ENCODE results near the gene KHDC1.
"Not testable (repeated sequence)": the region's sequence is repeated elsewhere in the genome, so short reads cannot be mapped to it uniquely, and the experiment has no call there.

KHDC1 gene

DNA sequence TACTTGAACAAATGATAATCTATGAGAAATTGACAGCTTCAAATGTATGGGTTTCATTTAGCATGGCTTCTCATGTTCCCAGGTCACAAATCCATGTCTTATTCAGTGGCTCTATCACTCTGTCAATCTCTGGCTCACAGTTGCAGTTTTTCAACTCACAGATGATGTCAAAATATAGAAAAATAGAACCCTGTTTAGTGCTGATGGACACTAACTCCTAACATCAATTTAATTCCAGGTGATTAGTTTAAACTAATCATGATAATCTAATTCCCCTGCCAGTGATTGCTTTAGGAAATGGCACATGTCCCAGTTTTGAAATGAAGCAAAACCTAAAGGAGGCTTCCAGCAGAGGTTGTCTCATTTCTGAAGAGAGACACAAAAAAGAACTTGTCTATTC is 13.0 kb downstream of the KHDC1 start:
- DNase-seq (ENCODE audit: low read depth), result no peak

DNA sequence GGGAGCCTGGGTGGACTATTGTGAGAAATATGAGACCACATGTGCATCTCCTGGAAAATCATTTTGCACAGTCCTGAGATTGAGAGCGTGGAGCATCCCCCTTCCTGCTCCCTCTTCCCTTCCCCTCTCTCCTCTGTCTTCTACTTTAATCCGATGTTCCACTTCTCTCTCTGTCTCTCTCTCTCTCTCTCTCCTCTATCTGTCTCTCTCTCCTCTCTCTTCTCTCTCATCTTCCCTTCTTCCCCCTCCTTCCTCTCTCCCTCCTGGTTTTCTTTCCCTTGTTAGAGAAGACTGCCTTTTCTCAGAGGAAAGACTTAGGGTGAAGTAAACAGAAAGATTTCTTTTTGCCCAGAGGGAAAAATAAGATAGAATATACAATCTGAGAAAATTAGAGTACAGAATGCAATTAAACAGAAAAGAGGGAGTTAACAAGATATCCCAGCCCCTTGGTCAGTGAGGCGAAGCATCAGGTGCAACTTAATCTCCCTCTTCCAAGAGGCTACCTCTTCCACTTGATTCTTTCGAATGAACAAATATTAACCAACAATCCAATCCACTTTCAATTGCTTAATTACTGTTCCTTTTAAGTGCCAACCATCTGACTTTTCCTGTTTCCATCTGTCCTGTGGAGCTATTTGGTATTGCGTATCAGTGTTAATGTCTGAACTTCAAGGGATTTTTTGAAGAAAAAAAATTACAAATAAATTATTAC is 14.6 kb downstream of the KHDC1 start:
- no peak for DNase-seq (ENCODE audit: low read depth)

DNA sequence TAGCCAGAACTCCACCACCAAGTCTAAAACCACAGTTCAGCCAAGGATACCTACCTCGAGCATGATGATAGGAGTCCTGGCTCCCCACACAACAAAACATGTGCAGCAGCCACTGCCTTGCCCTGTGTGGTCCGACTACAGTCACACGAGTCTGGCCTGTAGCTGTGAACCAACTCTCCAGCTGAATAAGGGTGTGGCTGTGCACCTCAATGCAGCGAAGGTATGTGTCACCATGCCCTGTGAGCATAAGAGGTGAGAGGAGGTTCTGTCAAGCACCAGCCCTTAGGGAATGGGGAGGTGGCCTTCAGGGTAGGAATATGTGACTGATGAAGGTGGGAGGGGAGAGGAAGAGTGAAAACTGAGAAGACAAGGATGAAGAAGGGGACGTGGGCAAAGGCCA is 21.0 kb downstream of the KHDC1 start:
- DNase-seq (ENCODE audit: low read depth), result no peak

DNA sequence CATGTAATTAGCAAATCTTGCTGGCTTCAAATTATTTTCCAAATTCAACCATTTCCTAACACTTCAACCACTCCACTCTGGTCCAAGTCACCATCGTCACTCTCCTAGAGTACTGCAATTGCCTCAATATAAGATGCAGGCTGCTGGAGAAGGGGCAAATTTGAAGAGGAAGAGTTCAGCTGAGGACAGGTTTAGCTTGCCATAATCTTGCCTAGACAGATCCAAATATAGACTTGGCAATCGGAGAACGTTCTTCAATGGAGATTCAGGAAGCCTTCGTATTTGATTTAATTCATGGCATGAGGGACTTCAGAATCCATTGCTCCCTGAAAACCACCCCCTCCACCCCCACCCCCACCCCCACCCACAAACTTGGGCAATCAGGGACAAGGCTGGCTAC is 22.3 kb downstream of the KHDC1 start:
- no peak for DNase-seq (ENCODE audit: low read depth)

DNA sequence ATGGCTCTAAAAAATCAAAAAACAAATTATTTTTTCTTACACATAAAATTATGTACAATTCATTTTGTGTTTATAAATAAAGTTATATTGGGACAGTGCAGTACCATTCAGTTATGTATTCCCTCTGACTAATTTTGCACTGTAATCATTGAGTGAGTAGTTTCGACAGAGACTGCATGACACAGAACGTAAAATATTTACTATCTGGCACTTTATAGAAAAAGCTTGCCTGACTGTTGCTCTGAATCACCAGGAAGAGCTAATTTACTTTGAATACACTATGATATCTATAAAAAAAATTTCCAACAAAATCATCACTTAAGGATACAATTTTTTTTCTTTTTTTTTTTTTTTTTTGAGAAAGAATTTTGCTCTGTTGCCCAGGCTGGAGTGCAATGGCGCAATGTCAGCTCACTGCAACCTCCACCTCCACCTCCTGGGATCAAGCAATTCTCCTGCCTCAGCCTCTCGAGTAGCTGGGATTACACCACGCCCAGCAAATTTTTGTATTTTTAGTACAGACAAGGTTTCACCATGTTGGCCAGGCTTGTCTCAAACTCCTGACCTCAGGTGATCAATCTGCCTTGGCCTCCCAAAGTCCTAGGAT is 26.7 kb downstream of the KHDC1 start:
- DNase-seq (ENCODE audit: low read depth), result peak; percentile 94

DNA sequence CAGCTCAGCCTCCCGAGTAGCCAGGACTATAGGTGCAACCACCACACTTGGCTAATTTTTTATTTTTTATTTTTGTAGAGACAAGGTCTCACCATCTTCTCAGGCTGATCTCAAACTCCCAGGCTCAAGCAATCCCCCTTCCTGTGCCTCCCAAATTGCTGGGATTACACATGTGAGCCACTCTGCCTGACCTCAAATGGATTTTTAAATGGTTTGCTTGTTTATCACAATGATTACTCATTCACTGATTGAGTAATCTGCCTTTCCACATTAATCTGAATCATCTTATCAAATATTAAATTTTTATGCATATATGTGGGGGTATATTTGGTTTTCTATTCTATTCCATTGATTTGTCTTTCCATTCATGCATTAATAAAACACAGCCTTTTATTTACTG is 28.3 kb downstream of the KHDC1 start:
- DNase-seq (ENCODE audit: low read depth), result peak; percentile 86

DNA sequence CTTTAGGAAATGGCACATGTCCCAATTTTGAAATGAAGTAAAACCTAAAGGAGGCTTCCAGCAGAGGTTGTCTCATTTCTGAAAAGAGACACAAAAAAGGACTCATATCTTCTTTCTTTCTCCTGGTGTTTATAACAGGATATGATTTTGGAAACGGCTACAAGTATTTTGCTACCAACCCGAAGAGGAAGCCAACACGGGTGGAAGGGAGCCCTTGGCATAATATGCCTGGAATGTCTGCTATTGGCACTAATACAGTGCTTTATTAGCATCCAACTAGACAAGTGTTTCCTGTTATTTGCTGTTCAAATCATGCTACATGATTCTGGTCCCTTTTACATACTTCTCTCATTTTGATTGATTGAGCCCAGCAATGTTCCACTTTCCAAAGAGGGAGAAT is 29.0 kb downstream of the KHDC1 start:
- not testable (repeated sequence) for DNase-seq (ENCODE audit: low read depth)

DNA sequence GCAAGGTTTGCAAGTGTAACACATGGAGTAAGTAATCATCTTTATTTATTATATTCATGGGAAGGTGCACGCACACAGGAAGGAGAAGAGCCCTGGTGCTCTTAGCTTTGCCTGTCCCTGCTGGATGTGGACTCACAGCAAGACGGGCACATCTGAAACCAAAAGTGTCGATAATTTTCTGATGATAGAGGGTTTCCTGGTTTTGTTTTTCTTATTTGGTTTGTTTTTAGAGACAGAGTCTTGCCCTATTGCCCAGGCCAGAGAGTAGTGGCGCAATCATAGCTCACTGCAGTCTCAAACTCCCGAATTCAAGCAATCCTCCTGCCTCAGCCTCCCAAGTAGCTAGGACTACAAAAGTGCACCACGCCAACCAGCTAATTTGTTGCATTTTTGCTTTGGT is 29.9 kb downstream of the KHDC1 start:
- no peak for DNase-seq (ENCODE audit: low read depth)

DNA sequence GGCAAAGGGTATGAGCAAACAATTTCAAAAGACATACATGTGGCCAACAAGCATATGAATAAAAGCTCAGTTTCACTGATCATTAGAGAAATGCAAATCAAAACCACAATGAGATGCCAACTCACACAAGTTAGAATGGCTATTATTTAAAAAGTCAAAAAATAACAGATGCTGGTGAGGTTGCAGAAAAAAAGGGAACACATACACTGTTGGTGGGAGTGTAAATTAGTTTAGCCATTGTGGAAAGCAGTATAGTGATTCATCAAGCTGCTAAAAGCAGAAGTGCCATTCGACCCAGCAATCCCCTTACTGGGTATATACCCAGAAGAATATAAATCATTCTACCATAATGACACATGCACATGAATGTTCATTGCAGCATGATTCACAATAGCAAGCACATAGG is 31.0 kb downstream of the KHDC1 start:
- no peak for DNase-seq (ENCODE audit: low read depth)

DNA sequence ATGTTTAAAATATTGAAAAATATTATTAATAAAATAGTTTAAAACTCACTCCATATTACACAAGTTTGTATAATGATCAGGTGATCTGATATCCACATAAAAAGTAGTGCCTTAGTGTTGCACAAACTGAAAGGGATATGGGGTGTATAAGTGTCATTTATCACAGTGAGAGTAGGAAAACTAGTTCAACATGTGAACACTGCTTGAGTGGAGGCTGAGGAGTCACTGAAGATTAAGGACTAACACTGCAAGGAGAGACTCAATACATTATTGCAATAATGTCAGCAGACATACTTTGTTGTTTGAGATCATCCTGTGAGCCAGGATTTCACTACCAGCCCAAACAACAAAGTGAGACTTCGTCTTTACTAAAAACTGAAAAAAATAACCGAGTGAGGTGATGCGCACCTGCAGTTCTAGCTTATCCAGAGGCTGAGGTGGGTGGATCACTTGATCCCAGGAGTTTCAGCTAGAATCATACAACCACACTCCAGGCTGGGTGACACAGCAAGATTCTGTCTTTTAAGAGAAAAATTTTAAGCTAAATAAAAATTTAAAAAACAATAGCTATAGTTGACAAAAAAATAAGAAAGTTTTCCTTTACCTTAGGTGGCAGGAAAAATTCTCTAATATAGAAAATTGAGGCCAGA is 35.3 kb downstream of the KHDC1 start:
- no peak for DNase-seq (ENCODE audit: low read depth)

DNA sequence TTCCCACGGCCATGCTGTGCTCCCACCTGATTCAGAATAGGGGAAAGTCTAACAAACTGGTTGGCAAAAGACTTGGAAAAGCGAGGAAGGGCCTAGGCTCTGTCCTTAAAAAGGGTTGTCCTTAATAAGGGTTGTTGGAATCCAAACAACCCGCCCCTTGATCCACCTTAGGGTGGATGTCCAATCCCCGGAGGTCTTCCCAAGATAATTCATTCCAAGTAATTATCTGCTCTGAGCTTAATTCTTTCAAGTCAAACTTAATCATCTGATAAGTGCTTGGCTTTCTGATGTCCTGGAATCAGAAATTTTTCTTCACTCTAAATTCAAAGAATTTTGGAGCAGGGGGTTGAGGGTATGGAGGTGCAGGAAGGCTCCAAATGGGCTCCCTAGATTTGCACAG is 37.6 kb downstream of the KHDC1 start, which contains the start of gene KHDC1L:
Gene KHDC1L (minus strand): TSS at position 101 of the 400 bp plus-strand sequence. CDS start 88 bp downstream, at position 13.
- DNase-seq (ENCODE audit: low read depth), result no peak

DNA sequence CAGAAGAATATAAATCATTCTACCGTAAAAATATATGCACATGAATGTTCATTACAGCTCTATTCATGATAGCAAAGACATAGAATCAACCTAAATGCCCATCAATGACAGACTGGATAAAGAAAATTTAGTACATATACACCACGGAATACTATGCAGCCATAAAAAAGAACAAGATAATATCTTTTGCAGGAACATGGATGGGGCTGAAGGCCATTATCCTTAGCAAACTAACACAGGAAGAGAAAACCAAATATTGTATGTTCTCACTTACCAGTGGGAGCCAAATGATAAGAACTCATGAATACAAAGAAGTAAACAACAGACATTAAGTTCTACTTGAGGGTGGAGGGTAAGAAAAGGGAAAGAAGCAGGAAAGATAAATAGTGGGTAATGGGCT is 46.1 kb downstream of the KHDC1 start:
- DNase-seq (ENCODE audit: low read depth), result no peak

DNA sequence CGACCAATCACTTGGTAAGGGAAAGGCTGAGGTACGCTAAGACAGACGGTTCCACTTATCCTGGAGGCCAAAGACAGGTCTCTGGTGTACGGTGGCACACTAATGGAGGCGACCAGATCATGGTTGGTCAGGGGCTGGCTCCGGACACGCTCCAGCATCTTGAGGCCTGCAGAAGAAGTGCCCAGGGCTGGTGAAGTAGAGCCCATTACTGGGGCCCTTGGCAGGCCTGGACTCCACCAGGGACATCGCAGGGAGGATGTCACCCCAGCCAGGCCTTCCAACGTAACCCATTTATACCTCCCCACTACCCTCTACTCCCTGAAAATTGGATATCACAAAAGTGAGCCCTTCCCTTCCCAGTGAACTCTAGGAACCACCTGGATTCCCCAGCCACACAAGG is 53.9 kb downstream of the KHDC1 start:
- no peak for DNase-seq (ENCODE audit: low read depth)

DNA sequence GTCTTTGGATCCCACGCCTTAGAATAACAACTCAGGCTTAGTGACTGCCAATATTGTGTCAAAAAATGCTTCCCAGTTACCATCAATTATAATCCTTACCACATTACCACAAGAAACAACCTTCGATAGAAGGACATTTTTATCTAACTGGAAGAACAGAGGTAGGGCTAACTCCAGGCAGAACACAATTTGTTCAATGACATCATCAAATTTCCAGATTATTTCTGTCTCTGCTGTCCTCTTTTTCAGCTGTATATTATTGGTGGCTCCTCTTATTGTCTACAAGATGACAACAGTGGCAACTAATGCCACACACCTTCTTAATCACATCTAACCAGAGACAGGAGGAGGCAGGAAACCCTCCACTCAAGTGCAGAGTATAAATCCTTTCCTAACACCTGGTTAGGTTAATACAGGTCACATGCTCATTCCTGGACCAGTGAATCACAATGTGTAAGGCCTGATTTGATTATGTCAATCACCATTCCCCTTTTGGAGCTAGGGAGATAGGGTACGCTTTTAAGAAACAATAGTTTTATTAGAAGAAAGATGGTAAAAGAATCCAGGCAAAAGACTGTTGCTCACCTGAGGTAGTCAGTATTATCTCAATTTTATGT is 55.7 kb downstream of the KHDC1 start:
- no peak for DNase-seq (ENCODE audit: low read depth)

DNA sequence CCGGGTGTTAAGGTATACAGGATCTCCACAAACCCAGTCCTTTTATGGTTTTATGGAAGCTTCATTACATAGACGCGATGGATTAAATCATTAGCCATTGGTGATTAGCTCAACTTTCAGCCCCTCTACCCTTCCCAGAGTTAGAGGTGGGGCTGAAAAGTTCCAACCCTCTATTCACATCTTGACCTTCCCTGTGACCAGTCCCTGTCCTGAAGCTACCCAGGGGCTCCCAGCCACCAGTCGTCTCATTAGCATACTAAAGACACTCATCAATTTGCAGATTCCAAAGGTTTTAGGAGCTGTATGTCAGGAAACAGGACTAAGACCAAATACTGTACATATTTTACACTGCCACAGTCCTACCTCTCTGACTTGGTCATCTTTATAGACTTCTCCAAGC is 58.7 kb downstream of the KHDC1 start:
- no peak for DNase-seq (ENCODE audit: low read depth)

DNA sequence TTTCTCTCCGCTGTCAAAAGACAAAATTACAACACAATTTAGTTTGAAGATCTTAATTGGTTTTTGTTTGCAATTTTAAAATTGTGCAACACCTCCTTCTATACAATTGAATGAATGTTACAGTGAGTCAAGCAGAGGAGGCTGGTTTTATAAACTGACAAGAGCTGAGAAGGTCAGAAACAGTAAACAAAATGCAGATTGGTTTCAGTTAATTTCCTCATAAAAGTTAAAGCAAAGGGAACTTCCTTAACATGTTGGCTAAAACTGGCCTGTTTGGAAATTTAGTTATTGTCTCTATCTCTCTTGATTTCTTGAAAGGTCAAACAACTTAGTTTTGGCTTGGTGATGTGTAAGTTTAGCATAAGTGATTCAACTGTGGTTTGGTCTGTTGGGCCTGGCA is 59.9 kb downstream of the KHDC1 start:
- peak; percentile 13 for DNase-seq (ENCODE audit: low read depth)

DNA sequence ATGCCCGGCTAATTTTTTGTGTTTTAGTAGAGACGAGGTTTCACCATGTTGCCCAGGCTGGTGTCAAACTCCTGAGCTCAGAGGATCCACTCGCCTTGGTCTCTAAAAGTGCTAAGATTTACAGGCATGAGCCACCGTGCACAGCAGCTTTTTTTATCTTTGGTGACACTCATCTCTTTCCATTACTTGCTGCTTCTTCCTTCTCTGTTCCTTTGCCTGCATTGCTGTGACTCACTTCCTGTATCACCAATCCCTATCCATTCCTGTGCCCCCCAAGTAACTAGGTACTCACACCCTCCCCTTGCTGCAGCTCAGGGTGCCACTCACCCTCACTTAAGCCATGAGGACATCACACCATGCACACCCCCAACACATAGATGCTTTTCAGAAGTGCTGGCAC is 62.3 kb downstream of the KHDC1 start:
- no peak for DNase-seq (ENCODE audit: low read depth)

DNA sequence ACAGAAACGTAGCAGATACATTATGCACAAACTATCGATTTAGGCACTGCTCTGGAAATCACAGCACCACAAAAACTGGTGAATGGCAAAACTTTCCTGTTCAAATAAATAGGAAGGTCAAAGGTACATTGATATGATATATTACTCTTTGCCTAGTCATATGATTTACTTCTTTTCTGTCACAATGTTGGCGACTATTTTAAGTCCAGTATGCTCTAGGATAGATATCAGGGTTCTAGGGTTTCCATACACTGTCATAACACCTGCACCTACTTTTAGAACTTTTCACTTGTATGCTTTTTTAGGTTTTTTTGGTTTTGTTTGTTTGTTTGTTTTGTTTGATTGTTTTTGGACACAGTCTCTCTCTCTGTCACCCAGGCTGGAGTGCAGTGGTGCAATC is 62.7 kb downstream of the KHDC1 start:
- no peak for DNase-seq (ENCODE audit: low read depth)

DNA sequence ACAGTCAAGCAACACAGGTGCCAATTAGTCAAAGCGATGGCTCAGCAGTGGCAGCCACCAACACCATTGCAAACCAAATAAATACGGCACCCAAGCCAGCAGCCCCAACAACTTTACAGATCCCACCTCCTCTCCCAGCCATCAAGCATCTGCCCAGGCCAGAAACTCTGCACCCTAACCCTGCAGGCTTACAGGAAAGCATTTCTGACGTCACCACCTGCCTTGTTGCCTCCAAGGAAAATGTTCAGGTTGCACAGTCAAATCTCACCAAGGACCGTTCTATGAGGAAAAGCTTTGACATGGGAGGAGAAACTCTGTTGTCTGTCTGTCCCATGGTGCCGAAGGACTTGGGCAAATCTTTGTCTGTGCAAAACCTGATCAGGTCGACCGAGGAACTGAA is 68.3 kb downstream of the KHDC1 start:
- DNase-seq (ENCODE audit: low read depth), result no peak

DNA sequence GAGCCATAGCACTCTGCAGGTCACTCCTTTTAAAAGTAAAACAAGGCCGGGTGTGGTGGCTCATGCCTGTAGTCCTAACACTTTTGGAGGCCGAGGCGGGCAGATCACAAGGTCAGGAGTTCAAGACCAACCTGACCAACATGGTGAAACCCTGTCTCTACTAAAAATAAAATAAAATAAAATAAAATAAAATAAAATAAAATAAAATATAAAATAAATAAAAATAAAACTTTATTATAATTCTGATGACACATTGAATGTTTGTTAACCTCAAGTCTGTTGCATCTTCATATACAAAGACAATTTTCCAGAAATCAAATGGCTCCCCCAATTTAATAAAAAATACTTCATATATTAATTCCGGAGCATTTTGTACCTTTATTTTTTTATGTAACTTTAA is 69.7 kb downstream of the KHDC1 start:
- not testable (repeated sequence) for DNase-seq (ENCODE audit: low read depth)
